ENCODE results near the gene SDR42E2.
A peak's percentile ranks its signal among the peaks of the same experiment; 100 is the strongest.
"Not testable (repeated sequence)": the region's sequence is repeated elsewhere in the genome, so short reads cannot be mapped to it uniquely, and the experiment has no call there.

Gene SDR42E2

GRCh38 chr16:22213801-22214200 is 51.5 kb downstream of the SDR42E2 start:
- DNase-seq (ENCODE audit: low read depth), result no peak

GRCh38 chr16:22214402-22214801 is 52.1 kb downstream of the SDR42E2 start:
- no peak for DNase-seq (ENCODE audit: low read depth)

- no peak for DNase-seq (ENCODE audit: low read depth)
Observed at GRCh38 chr16:22214889-22215288, 52.6 kb downstream of the SDR42E2 start.

- no peak for DNase-seq (ENCODE audit: low read depth)
Observed at GRCh38 chr16:22216191-22216831, 54.0 kb downstream of the SDR42E2 start.

GRCh38 chr16:22216832-22217225 is 54.5 kb downstream of the SDR42E2 start:
- not testable (repeated sequence) for DNase-seq (ENCODE audit: low read depth)

GRCh38 chr16:22217890-22218730 is 55.8 kb downstream of the SDR42E2 start:
- DNase-seq (ENCODE audit: low read depth), result no peak

GRCh38 chr16:22219389-22220068 is 57.2 kb downstream of the SDR42E2 start:
- DNase-seq (ENCODE audit: low read depth), result no peak

GRCh38 chr16:22220069-22220440 is 57.7 kb downstream of the SDR42E2 start:
- peak; percentile 61 for DNase-seq (ENCODE audit: low read depth)

- no peak for DNase-seq (ENCODE audit: low read depth)
Observed at GRCh38 chr16:22220714-22221113, 58.4 kb downstream of the SDR42E2 start.

GRCh38 chr16:22222006-22222405 is 59.7 kb downstream of the SDR42E2 start:
- DNase-seq (ENCODE audit: low read depth), result no peak

- DNase-seq (ENCODE audit: low read depth), result no peak
Observed at GRCh38 chr16:22222998-22223397, 60.7 kb downstream of the SDR42E2 start.

GRCh38 chr16:22225060-22225459 is 62.8 kb downstream of the SDR42E2 start:
- no peak for DNase-seq (ENCODE audit: low read depth)

GRCh38 chr16:22229889-22230288 is 67.6 kb downstream of the SDR42E2 start:
- no peak for DNase-seq (ENCODE audit: low read depth)

- no peak for DNase-seq (ENCODE audit: low read depth)
Observed at GRCh38 chr16:22232277-22233036, 70.2 kb downstream of the SDR42E2 start.

GRCh38 chr16:22233037-22233372 is 70.7 kb downstream of the SDR42E2 start:
- DNase-seq (ENCODE audit: low read depth), result no peak

GRCh38 chr16:22235839-22236745 is 73.8 kb downstream of the SDR42E2 start:
- no peak for DNase-seq (ENCODE audit: low read depth)

GRCh38 chr16:22239131-22239805 is 77.0 kb downstream of the SDR42E2 start:
- DNase-seq (ENCODE audit: low read depth), result no peak

- DNase-seq (ENCODE audit: low read depth), result no peak
Observed at GRCh38 chr16:22240023-22240710, 77.9 kb downstream of the SDR42E2 start.
